ENCODE measurements around the gene FANCG.

GRCh38 chr9:35059438-35059837, 20.3 kb downstream of the FANCG start:
- TF ChIP-seq POLR2A (IDR thresholded peaks at IDR 0.05; ENCODE audit: low read depth): no peak
- no peak for TF ChIP-seq EP300 (IDR thresholded peaks at IDR 0.05)
- no peak for TF ChIP-seq CTCF (IDR thresholded peaks at IDR 0.05)
